ENCODE data around the gene CD5L. TPM values are rescaled to one million over a fixed set of nuclear protein-coding genes. Genes with fewer than 3 reads are reported as not detected.

The CD5L gene
- total and polyA plus RNA-seq, 2 experiments from 2014 or later = not detected

DNA sequence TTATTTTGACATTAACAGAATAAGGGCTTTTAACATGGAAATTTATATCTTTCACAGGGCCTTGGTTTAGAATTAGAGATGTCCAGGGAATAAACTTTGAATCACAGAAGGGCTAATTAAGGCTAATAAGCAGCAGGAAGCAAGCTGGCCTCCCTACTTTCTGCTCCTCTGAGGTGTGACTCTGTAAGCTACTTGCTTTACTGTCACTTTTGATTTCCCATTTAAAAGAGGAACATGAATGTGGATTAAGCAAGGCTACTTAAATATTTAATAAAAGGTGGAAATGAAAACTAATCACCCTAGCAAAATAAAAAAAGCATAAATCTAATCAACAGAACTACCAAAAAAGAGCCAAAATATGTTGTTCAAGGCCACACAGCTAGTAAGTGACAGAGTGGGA, 28.9 kb upstream of the CD5L start:
- Histone ChIP-seq H3K36me3 (replicated peaks; ENCODE audit: insufficient read depth, low read depth) (no peaks in the 10 kb centered on the region), H3K9me2 (replicated peaks; ENCODE audit: insufficient read depth) (no peaks in the 10 kb centered on the region), H3K79me2 (no peaks in the 10 kb centered on the region), H3K27ac (no peak overlapping the region), H3K4me3 (no peak overlapping the region), H3K27me3 (no peaks in the 10 kb centered on the region), H3K4me1 (ENCODE audit: insufficient read depth) (no peaks in the 10 kb centered on the region), H2AFZ (no peak overlapping the region), H3K4me2 (no peak overlapping the region), H4K20me1 (ENCODE audit: insufficient read depth, poor library complexity, severe bottlenecking) (no peaks in the 10 kb centered on the region), H3K9me3 (ENCODE audit: low read depth) (no peaks in the 10 kb centered on the region)
- DNase-seq (ENCODE audit: low spot score) = no peak
- TF ChIP-seq EZH2phosphoT487 (IDR thresholded peaks at IDR 0.05; ENCODE audit: low read depth, severe bottlenecking, unreplicated experiment) (no peak), CTCF (IDR thresholded peaks at IDR 0.05; ENCODE audit: poor library complexity) (no peak), EZH2 (IDR thresholded peaks at IDR 0.05; ENCODE audit: borderline replicate concordance) (no peak)

DNA sequence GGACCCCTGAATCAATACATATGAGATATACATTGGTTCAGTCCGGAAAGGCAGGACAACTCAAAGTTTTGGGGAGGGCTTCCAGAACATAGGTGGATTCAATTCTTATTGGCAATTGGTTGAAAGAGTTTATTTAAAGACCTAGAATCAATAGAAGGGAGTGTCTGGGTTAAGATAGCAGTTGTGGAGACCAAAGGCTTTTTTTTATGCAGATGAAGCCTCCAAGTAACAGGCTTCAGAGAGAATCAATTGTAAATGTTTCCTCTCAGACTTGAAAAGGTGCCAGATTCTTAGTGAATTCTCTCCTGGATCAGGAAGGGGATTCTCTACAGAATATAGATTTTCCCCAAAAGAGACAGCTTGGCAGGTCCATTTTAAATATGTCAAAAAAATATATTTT, 27.0 kb upstream of the CD5L start:
- WGBS (ENCODE audit: low lambda C conversion rate, missing lambda C conversion rate) = 77% methylated on average over 1 of the region's 1 CpG

GRCh38 chr1:157862114-157863070, 20.8 kb upstream of the CD5L start:
- H4K20me1 ChIP-seq (ENCODE audit: insufficient read depth, poor library complexity, severe bottlenecking) = no peaks in the 10 kb centered on the region

More for the DNA sequence above, 27.0 kb upstream of the CD5L start:
- Histone ChIP-seq H2AFZ (no peak overlapping the region), H3K9me3 (ENCODE audit: low read depth) (no peaks in the 10 kb centered on the region), H3K4me2 (no peak overlapping the region), H3K4me3 (no peak overlapping the region), H3K27me3 (peaks cover 3% of the 10 kb centered on the region), H4K20me1 (ENCODE audit: insufficient read depth, poor library complexity, severe bottlenecking) (no peaks in the 10 kb centered on the region), H3K79me2 (no peaks in the 10 kb centered on the region), H3K27ac (no peak overlapping the region), H3K4me1 (ENCODE audit: insufficient read depth) (no peaks in the 10 kb centered on the region), H3K36me3 (replicated peaks; ENCODE audit: insufficient read depth, low read depth) (no peaks in the 10 kb centered on the region), H3K9me2 (replicated peaks; ENCODE audit: insufficient read depth) (no peaks in the 10 kb centered on the region)
- TF ChIP-seq EZH2 (IDR thresholded peaks at IDR 0.05; ENCODE audit: borderline replicate concordance) (no peak), EZH2phosphoT487 (IDR thresholded peaks at IDR 0.05; ENCODE audit: low read depth, severe bottlenecking, unreplicated experiment) (no peak), CTCF (IDR thresholded peaks at IDR 0.05; ENCODE audit: poor library complexity) (no peak)
- no peak for DNase-seq (ENCODE audit: low spot score)

GRCh38 chr1:157856538-157856937, 14.9 kb upstream of the CD5L start:
- DNase-seq (ENCODE audit: low spot score) = no peak
- no peak for TF ChIP-seq CTCF (IDR thresholded peaks at IDR 0.05; ENCODE audit: poor library complexity)
- Histone ChIP-seq H3K4me3 (no peak overlapping the region), H3K4me1 (ENCODE audit: insufficient read depth) (no peaks in the 10 kb centered on the region), H3K4me2 (no peak overlapping the region), H3K27me3 (no peaks in the 10 kb centered on the region), H3K36me3 (replicated peaks; ENCODE audit: insufficient read depth, low read depth) (no peaks in the 10 kb centered on the region), H3K27ac (no peak overlapping the region), H3K79me2 (no peaks in the 10 kb centered on the region), H2AFZ (no peak overlapping the region), H3K9me3 (ENCODE audit: low read depth) (no peaks in the 10 kb centered on the region), H3K9me2 (replicated peaks; ENCODE audit: insufficient read depth) (no peaks in the 10 kb centered on the region), H4K20me1 (ENCODE audit: insufficient read depth, poor library complexity, severe bottlenecking) (no peaks in the 10 kb centered on the region)
- WGBS (ENCODE audit: low lambda C conversion rate, missing lambda C conversion rate) = 89% methylated on average over 2 of the region's 2 CpGs

More at GRCh38 chr1:157862114-157863070, 20.8 kb upstream of the CD5L start:
- H3K4me3 ChIP-seq = no peak overlapping the region
- no peaks in the 10 kb centered on the region for H3K4me1 ChIP-seq (ENCODE audit: insufficient read depth)
- H2AFZ ChIP-seq = no peak overlapping the region
- H3K27ac ChIP-seq = no peak overlapping the region
- H3K79me2 ChIP-seq = no peaks in the 10 kb centered on the region
- peaks cover 3% of the 10 kb centered on the region for H3K27me3 ChIP-seq
- no peaks in the 10 kb centered on the region for H3K36me3 ChIP-seq (replicated peaks; ENCODE audit: insufficient read depth, low read depth)
- no peaks in the 10 kb centered on the region for H3K9me3 ChIP-seq (ENCODE audit: low read depth)
- no peaks in the 10 kb centered on the region for H3K9me2 ChIP-seq (replicated peaks; ENCODE audit: insufficient read depth)
- TF ChIP-seq EZH2phosphoT487 (IDR thresholded peaks at IDR 0.05; ENCODE audit: low read depth, severe bottlenecking, unreplicated experiment) = no peak
- H3K4me2 ChIP-seq = no peak overlapping the region
- no peak for DNase-seq (ENCODE audit: low spot score)
- 91% methylated on average over 6 of the region's 6 CpGs for WGBS (ENCODE audit: low lambda C conversion rate, missing lambda C conversion rate)

Measured in hepatocyte (in vitro differentiated cells).